A673 (cell line): ENCODE measurements around the gene SRCAP. TPM values are rescaled to one million over a fixed set of nuclear protein-coding genes. Genes with fewer than 3 reads are reported as not detected.

Experiments used
- BruUV-seq: library from RNA; stranded (reverse); fragments of 400-500 nt; replicated peaks from 2 replicates; lab custom pipeline; 2021; lab: Mats Ljungman, UMichigan
- CTCF ChIA-PET: fragments of 300-600 bp; sonication (Branson Sonifier 250); formaldehyde crosslinking; loops from one replicate; lab custom pipeline; 2022; ENCODE audit warnings: antibody characterized with exemption; lab: Charles Lee
- POLR2A ChIA-PET: fragments of 300-600 bp; sonication (Branson Sonifier 250); formaldehyde crosslinking; loops from one replicate; lab custom pipeline; 2022; ENCODE audit warnings: antibody characterized with exemption; ENCODE audit not compliant: low non-redundant PET; lab: Charles Lee
- DNase-seq: peaks from one replicate; pipeline ENCODE4 v3.0.0-alpha.2; 2015; ENCODE audit warnings: low spot score
- H3K27ac ChIP-seq: fragments of 200-600 bp; sonication (generic); 2 replicates; pipeline ENCODE4 v1.5.1; 2016; ENCODE audit warnings: mixed run types, low read depth, mild to moderate bottlenecking, mixed read lengths, antibody characterized with exemption, low read length; ENCODE audit not compliant: poor library complexity, severe bottlenecking
- H3K27me3 ChIP-seq: fragments of 200-600 bp; sonication (generic); replicated peaks from 2 replicates; pipeline ENCODE4 v1.6.1; 2017; ENCODE audit warnings: mixed run types, low read depth, mild to moderate bottlenecking, mixed read lengths, antibody characterized with exemption, low read length; ENCODE audit not compliant: insufficient read depth, poor library complexity
- H3K36me3 ChIP-seq: fragments of 200-600 bp; sonication (generic); 2 replicates; pipeline ENCODE4 v1.6.1; 2016; ENCODE audit warnings: mixed run types, mild to moderate bottlenecking, mixed read lengths, antibody characterized with exemption, low read length; ENCODE audit not compliant: insufficient read depth, poor library complexity, severe bottlenecking
- H3K4me1 ChIP-seq: fragments of 200-600 bp; sonication (generic); 2 replicates; pipeline ENCODE4 v1.6.1; 2017; ENCODE audit warnings: mixed run types, mild to moderate bottlenecking, mixed read lengths, antibody characterized with exemption, low read length; ENCODE audit not compliant: insufficient read depth, poor library complexity, severe bottlenecking
- H3K4me3 ChIP-seq: fragments of 200-600 bp; sonication (generic); 2 replicates; pipeline ENCODE4 v1.5.1; 2016; ENCODE audit warnings: low read depth, mixed run types, mild to moderate bottlenecking, mixed read lengths, low read length; ENCODE audit not compliant: poor library complexity, severe bottlenecking
- H3K9me3 ChIP-seq: fragments of 200-600 bp; sonication (generic); 2 replicates; pipeline ENCODE4 v1.6.1; 2016; ENCODE audit warnings: mixed run types, low read depth, mild to moderate bottlenecking, mixed read lengths, antibody characterized with exemption, low read length; ENCODE audit not compliant: poor library complexity, severe bottlenecking
- EZH2 ChIP-seq: fragments of 200-600 bp; sonication (generic); IDR thresholded peaks from 2 replicates; pipeline ENCODE4 v1.6.1; 2017; ENCODE audit warnings: borderline replicate concordance, low read depth, mild to moderate bottlenecking, mixed read lengths, antibody characterized with exemption, low read length; ENCODE audit not compliant: poor library complexity, severe bottlenecking
- intact Hi-C: fragments of 100-400 bp; cut with micrococcal nuclease; formaldehyde crosslinking; loops from one replicate; pipeline ENCODE4 v1.10.0; 2022; ENCODE audit not compliant: unreplicated experiment
- total RNA-seq: library from RNA; stranded (reverse); gene quantifications from 2 replicates; pipeline ENCODE4 v1.2.3, GENCODE V29; 2021
- TF ChIP-seq, protein P1 (sequence below): fragments of 300-800, 200-600 bp; sonication (generic); conservative IDR thresholded peaks from 2 replicates; pipeline ENCODE4 v1.5.1; 2017; ENCODE audit warnings: low read depth, mild to moderate bottlenecking, antibody characterized with exemption, low read length, moderate library complexity, mixed read lengths

SRCAP gene
- total RNA-seq, 1 experiment from 2014 or later: 104 TPM

DNA sequence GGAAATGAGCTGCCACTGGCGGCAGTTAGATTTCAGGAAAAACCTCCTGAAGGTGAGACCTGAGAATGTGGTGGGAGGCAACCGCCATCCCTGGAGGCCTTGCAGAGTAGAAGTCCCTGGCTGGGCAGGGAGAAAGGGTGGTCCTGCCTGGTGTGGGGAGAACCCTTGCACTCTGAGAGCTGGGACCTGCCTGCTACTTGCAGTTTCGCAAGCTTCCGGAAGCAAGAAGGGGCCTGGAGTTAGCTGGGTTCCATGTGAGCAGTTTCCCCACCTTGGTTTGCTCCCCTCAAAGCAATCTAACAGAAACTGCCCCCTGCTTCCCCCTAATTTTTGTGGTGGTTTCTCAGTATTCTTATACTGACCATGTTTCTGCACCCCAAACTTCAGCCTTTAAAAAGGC, 81.6 kb downstream of the SRCAP start:
- intact Hi-C loops: no loop called here
- no peaks in the 10 kb centered on the region for H3K4me1 ChIP-seq
- DNase-seq: no peak
- peaks cover 22% of the 10 kb centered on the region for H3K36me3 ChIP-seq
- TF ChIP-seq, protein P1, sequence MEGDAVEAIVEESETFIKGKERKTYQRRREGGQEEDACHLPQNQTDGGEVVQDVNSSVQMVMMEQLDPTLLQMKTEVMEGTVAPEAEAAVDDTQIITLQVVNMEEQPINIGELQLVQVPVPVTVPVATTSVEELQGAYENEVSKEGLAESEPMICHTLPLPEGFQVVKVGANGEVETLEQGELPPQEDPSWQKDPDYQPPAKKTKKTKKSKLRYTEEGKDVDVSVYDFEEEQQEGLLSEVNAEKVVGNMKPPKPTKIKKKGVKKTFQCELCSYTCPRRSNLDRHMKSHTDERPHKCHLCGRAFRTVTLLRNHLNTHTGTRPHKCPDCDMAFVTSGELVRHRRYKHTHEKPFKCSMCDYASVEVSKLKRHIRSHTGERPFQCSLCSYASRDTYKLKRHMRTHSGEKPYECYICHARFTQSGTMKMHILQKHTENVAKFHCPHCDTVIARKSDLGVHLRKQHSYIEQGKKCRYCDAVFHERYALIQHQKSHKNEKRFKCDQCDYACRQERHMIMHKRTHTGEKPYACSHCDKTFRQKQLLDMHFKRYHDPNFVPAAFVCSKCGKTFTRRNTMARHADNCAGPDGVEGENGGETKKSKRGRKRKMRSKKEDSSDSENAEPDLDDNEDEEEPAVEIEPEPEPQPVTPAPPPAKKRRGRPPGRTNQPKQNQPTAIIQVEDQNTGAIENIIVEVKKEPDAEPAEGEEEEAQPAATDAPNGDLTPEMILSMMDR: no peak
- TF ChIP-seq EZH2: no peak
- H3K27ac ChIP-seq: no peak overlapping the region
- H3K9me3 ChIP-seq: no peaks in the 10 kb centered on the region
- H3K4me3 ChIP-seq: no peak overlapping the region
- H3K27me3 ChIP-seq: no peaks in the 10 kb centered on the region
- ChIA-PET POLR2A (no interaction called here), CTCF (no interaction called here)
- BruUV-seq: no TSS peak

DNA sequence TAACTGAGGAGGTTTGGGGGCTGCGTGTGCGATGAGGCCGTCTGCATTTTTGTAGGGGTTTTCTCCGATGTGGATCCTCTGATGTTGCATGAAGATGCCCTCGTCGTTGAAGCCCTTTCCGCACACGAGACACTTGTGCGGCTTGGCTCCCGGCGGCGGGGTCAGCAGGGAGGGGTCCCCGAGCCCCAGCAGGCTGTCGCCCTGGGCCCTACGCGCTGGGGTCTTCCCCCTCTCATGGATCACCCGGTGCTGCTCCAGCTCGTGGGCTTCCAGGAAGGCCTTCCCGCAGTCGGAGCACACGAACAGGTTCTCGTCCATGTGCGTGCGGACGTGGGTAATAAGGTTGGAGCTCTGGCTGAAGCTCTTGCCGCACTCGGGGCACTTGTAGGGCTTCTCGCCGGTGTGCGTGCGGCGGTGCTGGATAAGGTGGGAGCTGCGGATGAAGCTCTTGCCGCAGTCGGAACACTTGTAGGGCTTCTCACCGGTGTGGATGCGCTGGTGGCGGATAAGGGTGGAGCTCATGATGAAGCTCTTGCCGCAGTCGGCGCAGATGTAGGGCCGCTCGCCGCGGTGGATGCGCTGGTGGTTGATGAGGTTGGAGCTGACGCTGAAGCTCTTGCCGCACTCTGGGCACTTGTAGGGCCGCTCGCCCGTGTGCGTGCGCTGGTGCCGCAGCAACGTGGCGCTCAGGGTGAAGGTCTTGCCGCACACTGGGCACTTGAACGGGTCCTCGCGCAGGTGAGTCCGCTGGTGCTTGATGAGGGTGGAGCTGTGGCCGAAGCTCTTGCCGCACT, 83.7 kb downstream of the SRCAP start:
- ChIA-PET CTCF (interaction anchor here (0.6 kb wide), 1 partner anchor 604 kb away, joined by 3 read pairs; no protein-coding TSS in a partner anchor), POLR2A (interaction anchor here (0.5 kb wide), 1 partner anchor 29 kb away, joined by 6 read pairs; no protein-coding TSS in a partner anchor)
- no peak for TF ChIP-seq EZH2
- TF ChIP-seq, protein P1: no peak
- intact Hi-C loops: no loop called here
- Histone ChIP-seq H3K36me3 (peaks cover 22% of the 10 kb centered on the region), H3K4me1 (no peaks in the 10 kb centered on the region), H3K27me3 (no peaks in the 10 kb centered on the region), H3K4me3 (no peak overlapping the region), H3K9me3 (no peaks in the 10 kb centered on the region), H3K27ac (no peak overlapping the region)
- no TSS peak for BruUV-seq
- no peak for DNase-seq

DNA sequence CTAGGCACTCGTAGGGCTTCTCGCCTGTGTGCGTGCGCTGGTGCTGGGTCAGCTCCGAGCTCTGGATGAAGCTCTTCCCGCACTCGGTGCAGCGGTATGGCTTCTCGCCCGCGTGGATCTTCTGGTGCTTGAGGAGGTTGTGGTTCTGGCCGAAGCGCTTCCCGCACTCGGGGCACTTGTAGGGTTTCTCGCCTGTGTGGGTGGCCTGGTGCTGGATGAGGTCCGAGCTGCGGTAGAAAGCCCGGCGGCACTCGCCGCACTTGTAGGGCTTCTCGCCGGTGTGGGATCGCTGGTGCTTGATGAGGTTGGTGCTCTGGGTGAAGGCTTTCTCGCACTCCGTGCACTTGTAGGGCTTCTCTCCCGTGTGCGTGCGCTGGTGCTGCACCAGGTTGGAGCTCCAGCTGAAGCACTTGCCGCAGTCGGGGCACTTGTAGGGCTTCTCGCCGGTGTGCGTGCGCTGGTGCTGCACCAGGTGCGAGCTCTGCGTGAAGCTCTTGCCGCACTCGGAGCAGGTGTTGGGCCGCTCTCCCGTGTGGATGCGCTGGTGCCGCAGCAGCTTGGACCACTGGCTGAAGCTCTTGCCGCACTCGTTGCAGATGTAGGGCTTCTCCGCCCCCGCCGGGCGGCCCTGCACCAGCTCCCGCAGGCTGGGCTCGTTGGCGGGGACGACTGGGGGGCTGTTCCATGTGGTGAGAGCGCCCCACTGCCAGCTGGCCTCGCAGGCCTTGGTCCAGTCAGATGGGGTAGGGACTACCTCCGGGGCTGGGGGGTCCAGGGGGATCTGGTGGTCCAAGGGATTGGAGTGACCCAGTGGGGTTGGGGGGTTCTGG, 84.5 kb downstream of the SRCAP start:
- no TSS peak for BruUV-seq
- CTCF ChIA-PET: no interaction called here
- TF ChIP-seq EZH2: no peak
- TF ChIP-seq, protein P1: no peak
- Histone ChIP-seq H3K27ac (no peak overlapping the region), H3K4me3 (no peak overlapping the region), H3K36me3 (peaks cover 22% of the 10 kb centered on the region), H3K4me1 (no peaks in the 10 kb centered on the region), H3K9me3 (no peaks in the 10 kb centered on the region), H3K27me3 (no peaks in the 10 kb centered on the region)
- intact Hi-C loops: no loop called here
- POLR2A ChIA-PET: interaction anchor here (0.5 kb wide), 1 partner anchor 30 kb away, joined by 6 read pairs; no protein-coding TSS in a partner anchor
- DNase-seq: no peak
